Transverse colon (tissue), 4 donors: ENCODE measurements around the gene OLA1. TPM values are rescaled to one million over a fixed set of nuclear protein-coding genes. Genes with fewer than 3 reads are reported as not detected.
"Not testable (repeated sequence)": the region's sequence is repeated elsewhere in the genome, so short reads cannot be mapped to it uniquely, and the experiment has no call there.

Source experiments
- DNase-seq: peaks from one replicate; pipeline ENCODE4 v3.0.0-alpha.2; 2019
- H3K27ac ChIP-seq, 4 donors: fragments of 200-600 bp; sonication (generic); 2 replicates each; pipeline ENCODE4 v1.5.1; 2016 to 2018; ENCODE audit warnings: inconsistent platforms in 4 of 4
- H3K27me3 ChIP-seq: fragments of 200-600 bp; sonication (generic); 2 replicates; pipeline ENCODE4 v1.5.1; 2017; ENCODE audit warnings: inconsistent platforms
- H3K36me3 ChIP-seq, 4 donors: fragments of 200-600 bp; sonication (generic); 2 replicates each; pipeline ENCODE4 v1.5.1; 2017 to 2019; ENCODE audit warnings: inconsistent platforms in 4 of 4
- H3K4me1 ChIP-seq, 4 donors: fragments of 200-600 bp; sonication (generic); 2 replicates each; pipeline ENCODE4 v1.5.1; 2017 to 2020; ENCODE audit warnings: inconsistent platforms in 4 of 4
- H3K4me3 ChIP-seq, 4 donors: fragments of 200-600 bp; sonication (generic); 1 replicate in 1 of 4; 2 replicates in 3 of 4; pipeline versions ENCODE4 v1.5.1 to v1.6.1; 2017 to 2019; ENCODE audit warnings: inconsistent platforms in 4 of 4
- H3K9me3 ChIP-seq, 2 donors: fragments of 200-600 bp; sonication (generic); 2 replicates each; pipeline ENCODE4 v1.5.1; 2017 to 2019; ENCODE audit warnings: inconsistent platforms in 2 of 2
- CTCF ChIP-seq, 5 experiments: fragments of 200-600 bp in 3 of 5; fragments of 450-650 bp in 2 of 5; sonication (generic) in 3 of 5; IDR thresholded peaks; 1 replicate in 2 of 5; 2 replicates in 3 of 5; pipeline ENCODE4 v1.5.1; 2016 to 2017; ENCODE audit warnings: antibody characterized with exemption in 5 of 5, inconsistent platforms in 3 of 5, mild to moderate bottlenecking in 2 of 5, moderate library complexity in 1 of 5
- EP300 ChIP-seq: sonication (generic); formaldehyde crosslinking; IDR thresholded peaks from one replicate; pipeline ENCODE4 v1.6.1; 2017; ENCODE audit warnings: antibody characterized with exemption, low read depth
- POLR2A ChIP-seq: fragments of 450-650 bp; IDR thresholded peaks from one replicate; pipeline ENCODE4 v1.6.1; 2016; ENCODE audit warnings: antibody characterized with exemption, mild to moderate bottlenecking, moderate library complexity
- POLR2AphosphoS5 ChIP-seq, 3 donors: sonication (generic); formaldehyde crosslinking; IDR thresholded peaks; one replicate each; pipeline ENCODE4 v1.6.1; 2016; ENCODE audit warnings: antibody characterized with exemption in 3 of 3
- WGBS, 2 donors: methylation state at CpG; one replicate each; pipeline ENCODE4 v1.1.5; 2018; ENCODE audit warnings: low coverage in 1 of 2; 5-methylcytosine and 5-hydroxymethylcytosine counted together
- in situ Hi-C, 4 donors: fragments of 200-750 bp; cut with MboI; loops; one replicate each; pipeline versions ENCODE4 v1.15.0 to v1.15.1; 2017; ENCODE audit warnings: low sequenced_read_pairs in 3 of 4, low pct_ligation_motif_present in 1 of 4, low pct_unique_long_range_greater_than_20kb in 1 of 4
- intact Hi-C: fragments of 100-400 bp; cut with DNase I; formaldehyde crosslinking; loops from one replicate; pipeline ENCODE4 v1.15.1; 2023; ENCODE audit warnings: low total_unique reads
- total RNA-seq, 4 donors: library from RNA; depleted of rRNA; stranded (reverse); fragments of >200 nt; gene quantifications; one replicate each; pipeline ENCODE4 v1.1.0, GENCODE V29; 2016

Gene OLA1
- total RNA-seq, 4 donors from 2014 or later = 6.7 to 47.7 (median 37.1) TPM

GRCh38 chr2:174246944-174247381 is 1.4 kb downstream of the OLA1 start:
- in situ Hi-C loops (no loop called here), intact Hi-C loops (no loop called here)
- WGBS, 2 donors = 91 to 92% methylated on average over 10 to 18 of the region's 18 CpGs
- Histone ChIP-seq H3K4me1 (peaks cover 7 to 17% (median 13%) of the 10 kb centered on the region in 4 donors), H3K27ac (peak overlapping the region in 1 of 4 donors; percentile 89), H3K36me3 (peaks cover 0 to 3% (median 0%) of the 10 kb centered on the region in 4 donors), H3K27me3 (no peaks in the 10 kb centered on the region), H3K9me3 (no peaks in the 10 kb centered on the region), H3K4me3 (peak overlapping the region in 1 of 4 donors; percentile 87)
- TF ChIP-seq POLR2AphosphoS5 (IDR thresholded peaks at IDR 0.05) (no peak), CTCF (IDR thresholded peaks at IDR 0.05) (no peak)
- no peak for DNase-seq

DNA sequence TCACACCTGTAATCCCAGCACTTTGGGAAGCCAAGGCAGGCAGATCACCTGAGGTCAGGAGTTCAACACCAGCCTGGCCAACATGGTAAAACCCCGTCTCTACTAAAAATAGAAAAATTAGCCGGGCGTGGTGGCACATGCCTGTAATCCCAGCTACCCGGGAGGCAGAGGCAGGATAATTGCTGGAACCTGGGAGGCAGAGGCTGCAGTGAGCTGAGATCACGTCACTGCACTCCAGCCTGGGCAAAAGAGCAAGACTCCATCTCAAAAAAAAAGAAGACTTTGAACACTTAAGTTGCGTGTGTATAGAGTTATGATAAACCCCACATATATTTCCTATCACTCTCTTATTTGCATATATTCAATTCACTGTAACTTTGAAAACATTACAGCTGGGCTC is 2.7 kb downstream of the OLA1 start:
- 86% methylated on average over 6 of the region's 6 CpGs; no CpG with 5 or more reads in 1 of the 2 donors for WGBS, 2 donors
- H3K36me3 ChIP-seq, H3K27ac ChIP-seq, DNase-seq, in situ Hi-C loops, H3K9me3 ChIP-seq, H3K4me3 ChIP-seq, H3K27me3 ChIP-seq, intact Hi-C loops: not testable (repeated sequence)
- peaks cover 7 to 17% (median 13%) of the 10 kb centered on the region in 4 donors for H3K4me1 ChIP-seq

GRCh38 chr2:174245065-174245464 is 3.3 kb downstream of the OLA1 start:
- no peak for TF ChIP-seq POLR2AphosphoS5 (IDR thresholded peaks at IDR 0.05)
- TF ChIP-seq CTCF (IDR thresholded peaks at IDR 0.05) = no peak
- TF ChIP-seq EP300 = no peak
- no peak for TF ChIP-seq POLR2A
- 82 to 90% methylated on average over 3 of the region's 3 CpGs for WGBS, 2 donors
- Histone ChIP-seq H3K27me3 (no peaks in the 10 kb centered on the region), H3K4me3 (no peak overlapping the region), H3K4me1 (peaks cover 7 to 17% (median 13%) of the 10 kb centered on the region in 4 donors), H3K9me3 (no peaks in the 10 kb centered on the region), H3K36me3 (peaks cover 0 to 4% (median 0%) of the 10 kb centered on the region in 4 donors), H3K27ac (no peak overlapping the region)
- in situ Hi-C loops (no loop called here), intact Hi-C loops (no loop called here)
- DNase-seq = no peak

DNA sequence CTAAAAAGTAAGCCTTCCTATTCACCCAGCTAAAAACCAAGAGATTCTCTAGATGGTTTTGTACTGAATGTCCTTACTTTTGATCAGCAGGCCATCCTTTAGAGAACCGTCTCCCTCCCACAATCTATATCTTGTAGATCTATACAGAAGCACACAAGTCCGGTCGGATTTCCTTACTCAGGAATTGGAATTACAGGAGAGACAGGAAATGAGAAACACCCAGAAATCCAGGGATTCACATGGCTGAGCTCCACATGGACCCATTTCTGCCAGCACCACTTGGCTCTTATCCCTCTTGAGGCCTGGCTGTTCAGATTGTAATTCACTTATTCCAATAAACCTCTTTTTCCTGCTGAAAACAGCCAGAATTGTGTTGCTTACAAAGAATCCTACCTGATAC is 4.5 kb downstream of the OLA1 start:
- TF ChIP-seq EP300 = no peak
- no peak for TF ChIP-seq POLR2AphosphoS5 (IDR thresholded peaks at IDR 0.05)
- no peak for TF ChIP-seq CTCF (IDR thresholded peaks at IDR 0.05)
- TF ChIP-seq POLR2A = no peak
- no peak for DNase-seq
- Histone ChIP-seq H3K9me3 (no peaks in the 10 kb centered on the region), H3K27me3 (no peaks in the 10 kb centered on the region), H3K4me3 (no peak overlapping the region), H3K36me3 (peaks cover 0 to 4% (median 0%) of the 10 kb centered on the region in 4 donors), H3K27ac (no peak overlapping the region), H3K4me1 (peaks cover 7 to 14% (median 12%) of the 10 kb centered on the region in 4 donors)
- in situ Hi-C loops = no loop called here
- intact Hi-C loops = no loop called here
- WGBS, 2 donors = 98% methylated on average over 3 of the region's 3 CpGs; no CpG with 5 or more reads in 1 of the 2 donors

GRCh38 chr2:174240097-174240496 is 8.2 kb downstream of the OLA1 start:
- WGBS, 2 donors = 100% methylated on average over 1 of the region's 1 CpG; no CpG with 5 or more reads in 1 of the 2 donors
- no peaks in the 10 kb centered on the region for H3K27me3 ChIP-seq
- intact Hi-C loops = no loop called here
- peaks cover 0 to 4% (median 0%) of the 10 kb centered on the region in 4 donors for H3K36me3 ChIP-seq
- no peak overlapping the region for H3K4me3 ChIP-seq
- peaks cover 0 to 7% (median 3%) of the 10 kb centered on the region in 4 donors for H3K4me1 ChIP-seq
- H3K9me3 ChIP-seq = no peaks in the 10 kb centered on the region
- TF ChIP-seq POLR2A = no peak
- TF ChIP-seq POLR2AphosphoS5 (IDR thresholded peaks at IDR 0.05) = no peak
- TF ChIP-seq CTCF (IDR thresholded peaks at IDR 0.05) = no peak
- TF ChIP-seq EP300 = no peak
- no peak for DNase-seq
- in situ Hi-C loops = no loop called here
- no peak overlapping the region for H3K27ac ChIP-seq
